ENCODE results near the gene RAPGEF1.

- TF ChIP-seq CTCF (IDR thresholded peaks at IDR 0.05) (no peak), POLR2A (IDR thresholded peaks at IDR 0.05) (no peak)
Measured at GRCh38 chr9:131717719-131718460, 22.0 kb downstream of the RAPGEF1 start.

All from uterus (tissue), 2 donors.